HFF-Myc (cell line): ENCODE results near the gene IREB2.
"Not testable (repeated sequence)": the region's sequence is repeated elsewhere in the genome, so short reads cannot be mapped to it uniquely, and the experiment has no call there.

Experiments
- DNase-seq: peaks from one replicate; pipeline ENCODE4 v3.0.0-alpha.2; 2011; ENCODE audit warnings: low read depth; ENCODE audit errors: extremely low read depth
- H3K4me3 ChIP-seq: replicated peaks from 2 replicates; pipeline ENCODE4 v1.5.1; 2011; ENCODE audit warnings: low read depth, mild to moderate bottlenecking, control low read depth, low read length
- CTCF ChIP-seq: IDR thresholded peaks from 2 replicates; pipeline ENCODE4 v1.5.1; 2012; ENCODE audit warnings: mild to moderate bottlenecking, low read depth, low read length, control low read depth; ENCODE audit errors: missing control alignments

The IREB2 gene

GRCh38 chr15:78524230-78524629 lies 86.2 kb downstream of the IREB2 start:
- TF ChIP-seq CTCF = no peak
- H3K4me3 ChIP-seq = no peak overlapping the region
- DNase-seq = no peak

DNA sequence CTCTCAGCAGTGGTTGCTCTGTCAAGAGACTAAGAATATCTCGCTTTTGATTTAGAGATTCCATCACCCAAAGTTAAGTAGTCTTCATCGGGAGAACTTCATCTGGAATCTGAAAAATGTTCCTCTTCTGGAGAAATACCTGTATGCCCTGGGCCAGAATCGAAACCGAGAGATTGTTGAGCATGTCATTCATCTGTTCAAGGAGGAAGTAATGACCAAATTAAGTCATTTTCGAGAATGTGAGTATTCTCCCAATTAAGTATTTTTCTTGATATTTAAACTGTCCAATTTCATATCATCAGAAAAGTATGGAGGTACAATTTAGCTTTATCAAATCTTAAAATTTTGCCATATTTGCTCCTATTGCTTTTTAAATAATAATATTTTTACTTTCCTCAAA lies 89.3 kb downstream of the IREB2 start:
- H3K4me3 ChIP-seq = no peak overlapping the region
- no peak for DNase-seq
- TF ChIP-seq CTCF = no peak

GRCh38 chr15:78533331-78533730 lies 95.3 kb downstream of the IREB2 start:
- no peak overlapping the region for H3K4me3 ChIP-seq
- TF ChIP-seq CTCF = no peak
- DNase-seq = no peak

DNA sequence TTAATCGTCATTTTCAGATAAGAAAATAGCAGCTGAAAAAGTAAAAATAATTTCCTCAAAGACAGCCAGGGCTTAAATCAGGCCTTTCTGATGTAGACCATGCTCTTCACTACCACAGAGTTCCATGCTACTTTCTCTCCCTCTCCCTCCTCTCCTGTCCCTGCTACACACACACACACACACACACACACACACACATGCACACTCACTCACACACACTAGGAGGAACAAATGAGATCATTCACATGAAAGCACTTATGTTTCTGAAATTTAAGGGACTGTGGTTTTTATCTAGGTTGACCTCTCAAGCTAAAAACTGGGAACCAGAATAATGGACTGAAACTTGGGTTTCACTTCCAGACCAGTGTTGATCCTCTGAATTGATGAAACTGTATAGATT lies 98.1 kb downstream of the IREB2 start:
- TF ChIP-seq CTCF = no peak
- no peak for DNase-seq
- H3K4me3 ChIP-seq = no peak overlapping the region

DNA sequence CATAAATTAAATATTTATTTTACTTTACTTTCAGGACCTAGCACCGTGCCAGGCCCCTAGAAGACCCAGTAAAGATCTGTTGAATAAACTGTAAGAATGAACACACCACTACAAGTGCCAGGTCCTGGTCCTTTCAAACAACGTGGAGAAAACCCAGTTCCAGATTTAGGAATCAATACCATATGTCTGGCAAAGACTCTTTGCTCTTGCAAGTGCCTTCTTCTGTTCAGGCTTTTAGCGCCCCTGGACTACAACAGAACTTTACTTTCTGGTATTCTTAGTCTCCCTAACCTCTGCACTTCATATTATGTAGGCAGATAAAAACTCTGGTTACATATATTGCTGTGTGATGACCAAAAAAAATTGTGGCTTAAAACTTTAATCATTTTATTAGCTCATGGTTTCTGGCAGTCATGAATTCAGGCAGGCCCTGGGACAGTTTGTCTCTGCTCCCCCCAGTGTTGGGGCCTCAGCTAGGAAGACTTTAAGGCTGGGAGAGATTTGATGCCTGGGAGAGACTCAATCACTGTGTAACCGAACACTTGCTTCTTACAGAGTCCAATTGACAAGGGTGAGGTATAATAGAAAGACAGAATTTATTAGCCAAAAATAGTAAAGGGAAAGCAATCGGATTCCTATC lies 99.4 kb downstream of the IREB2 start:
- TF ChIP-seq CTCF = no peak
- no peak for DNase-seq

DNA sequence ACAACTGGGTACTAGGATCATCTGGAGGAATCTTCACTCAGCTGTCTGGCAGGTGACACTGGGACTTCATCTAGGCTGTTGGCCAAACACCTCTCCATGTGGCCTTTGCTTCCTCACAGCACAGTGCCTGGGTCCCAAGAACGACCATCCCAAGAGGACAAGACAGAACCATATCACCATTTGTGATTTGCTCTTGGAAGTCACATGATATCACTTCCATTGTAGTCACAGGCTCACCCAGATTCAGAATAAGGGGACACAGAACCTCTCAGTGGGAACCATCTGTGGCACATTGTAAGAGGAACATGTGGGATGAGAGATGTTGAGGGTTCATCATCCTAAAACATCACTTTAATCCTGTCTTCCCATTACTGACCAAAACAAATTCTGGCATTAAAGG lies 100.3 kb downstream of the IREB2 start:
- no peak for TF ChIP-seq CTCF
- H3K4me3 ChIP-seq = no peak overlapping the region
- no peak for DNase-seq

More for the DNA sequence above, 99.4 kb downstream of the IREB2 start:
- H3K4me3 ChIP-seq = no peak overlapping the region

DNA sequence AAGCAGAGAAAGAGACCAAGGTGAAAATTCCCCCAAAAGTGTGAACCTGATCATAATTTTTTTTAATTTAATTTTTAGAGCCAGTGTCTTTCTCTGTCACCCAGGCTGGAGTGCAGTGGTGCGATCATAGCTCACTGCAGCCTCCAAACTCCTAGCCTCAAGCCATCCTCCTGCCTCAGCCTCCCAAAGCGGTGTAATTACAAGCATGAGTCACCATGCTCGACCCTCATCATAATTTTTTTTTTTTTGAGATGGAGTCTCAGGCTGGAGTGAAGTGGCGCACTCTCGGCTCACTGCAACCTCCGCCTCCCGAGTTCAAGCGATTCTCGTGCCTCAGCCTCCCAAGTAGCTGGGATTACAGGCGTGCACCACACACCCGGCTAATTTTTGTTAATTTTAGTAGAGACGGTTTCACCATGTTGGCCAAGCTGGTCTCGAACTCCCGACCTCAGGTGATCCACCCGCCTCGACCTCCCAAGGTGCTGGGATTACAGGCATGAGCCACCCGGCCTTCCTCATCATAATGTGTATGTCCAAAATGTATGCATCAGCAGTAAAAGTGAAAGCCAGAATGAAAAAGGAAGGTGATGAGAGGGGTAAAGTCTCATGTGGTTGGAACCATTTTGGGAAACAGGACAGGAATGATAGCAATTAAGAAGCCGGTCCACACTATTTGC lies 101.6 kb downstream of the IREB2 start:
- H3K4me3 ChIP-seq = peak overlapping the region; percentile 91
- DNase-seq = not testable (repeated sequence)
